ENCODE results near the gene TNS3.

- no peak for TF ChIP-seq TAF1 (IDR thresholded peaks at IDR 0.05; ENCODE audit: borderline replicate concordance, low read depth, low read length)
- TF ChIP-seq CTCF (IDR thresholded peaks at IDR 0.05), result no peak
- no peak for TF ChIP-seq RXRA (IDR thresholded peaks at IDR 0.05; ENCODE audit: borderline replicate concordance, low read depth)
- TF ChIP-seq TEAD4 (IDR thresholded peaks at IDR 0.05; ENCODE audit: borderline replicate concordance, insufficient read depth), result no peak
- no peak for TF ChIP-seq IRF3 (IDR thresholded peaks at IDR 0.05; ENCODE audit: low read depth, low read length)
- TF ChIP-seq REST (IDR thresholded peaks at IDR 0.05; ENCODE audit: low read depth, low read length), result no peak
- TF ChIP-seq GABPA (IDR thresholded peaks at IDR 0.05; ENCODE audit: low read depth), result no peak
- TF ChIP-seq TCF12 (IDR thresholded peaks at IDR 0.05), result no peak
- no peak for TF ChIP-seq YY1 (IDR thresholded peaks at IDR 0.05; ENCODE audit: low read depth)
- TF ChIP-seq RCOR1 (IDR thresholded peaks at IDR 0.05; ENCODE audit: low read length), result no peak
- no peak for TF ChIP-seq USF1 (IDR thresholded peaks at IDR 0.05; ENCODE audit: borderline replicate concordance, low read depth)
Observed at GRCh38 chr7:47441796-47442604, 139.9 kb downstream of the TNS3 start.

All from SK-N-SH (cell line).